Activated T-cell treated with anti-CD3 and anti-CD28 coated beads, Interleukin-2, amount 50 U/mL, for 1 hour (primary cell): ENCODE results near the gene AMPD1.

Experiments
- DNase-seq: peaks from one replicate; pipeline ENCODE4 v3.0.0-alpha.2; 2020

Gene AMPD1

GRCh38 chr1:114696810-114697209, 1.5 kb upstream of the AMPD1 start:
- DNase-seq: no peak

GRCh38 chr1:114694540-114695310, 621 bp downstream of the AMPD1 start:
- DNase-seq: no peak

DNA sequence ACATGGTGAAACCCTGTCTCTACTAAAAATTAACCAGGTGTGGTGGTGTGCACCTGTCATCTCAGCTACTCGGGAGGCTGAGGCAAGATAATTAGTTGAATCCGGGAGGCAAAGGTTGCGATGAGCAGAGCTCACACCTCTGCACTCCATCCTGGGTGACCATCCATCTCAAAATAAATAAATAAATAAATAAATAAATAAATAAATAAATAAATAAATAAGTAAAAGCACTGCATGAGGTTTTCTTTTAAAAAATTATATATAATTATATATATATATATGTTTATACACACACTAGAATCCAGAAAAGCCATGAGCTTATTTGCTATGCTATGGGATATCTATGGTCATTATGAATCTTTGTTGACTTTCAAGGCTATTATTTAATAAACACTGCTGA, 2.4 kb downstream of the AMPD1 start:
- DNase-seq: no peak

DNA sequence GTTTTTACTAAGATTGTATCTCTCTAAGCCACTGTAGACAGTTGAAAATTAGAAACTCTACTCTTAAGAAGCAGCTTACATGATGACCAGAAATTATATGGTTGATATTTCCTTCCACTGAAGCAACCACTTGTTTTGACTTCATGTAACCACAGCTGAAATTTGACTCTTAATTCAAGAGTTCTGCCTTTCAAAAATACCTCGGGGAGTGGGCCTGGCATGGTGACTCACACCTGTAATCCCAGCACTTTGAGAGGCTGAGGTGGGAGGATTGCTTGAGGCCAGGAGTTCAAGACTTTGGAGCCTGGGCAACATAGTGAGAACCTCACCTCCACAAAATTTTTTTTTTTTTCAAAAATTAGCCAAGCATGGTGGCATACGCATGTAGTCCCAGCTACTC, 4.3 kb downstream of the AMPD1 start:
- DNase-seq: no peak

DNA sequence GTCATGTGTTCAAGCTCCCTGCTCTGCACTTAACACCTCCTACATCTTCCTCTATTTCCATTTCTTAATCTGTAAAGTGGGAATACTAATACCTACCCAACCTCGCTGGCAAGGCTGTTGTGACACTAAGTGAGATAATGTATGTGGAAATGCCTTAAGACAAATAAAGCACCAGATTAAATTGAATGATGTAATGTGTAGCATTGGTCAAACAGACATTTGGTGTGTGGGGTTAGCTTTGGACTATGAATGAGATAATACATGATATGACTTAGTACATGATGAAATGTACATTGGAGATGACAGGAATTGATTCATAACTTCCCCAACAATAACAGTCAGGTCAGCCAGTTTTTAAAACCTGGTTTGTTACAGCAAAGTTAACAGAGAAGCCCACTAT, 5.2 kb downstream of the AMPD1 start:
- no peak for DNase-seq

DNA sequence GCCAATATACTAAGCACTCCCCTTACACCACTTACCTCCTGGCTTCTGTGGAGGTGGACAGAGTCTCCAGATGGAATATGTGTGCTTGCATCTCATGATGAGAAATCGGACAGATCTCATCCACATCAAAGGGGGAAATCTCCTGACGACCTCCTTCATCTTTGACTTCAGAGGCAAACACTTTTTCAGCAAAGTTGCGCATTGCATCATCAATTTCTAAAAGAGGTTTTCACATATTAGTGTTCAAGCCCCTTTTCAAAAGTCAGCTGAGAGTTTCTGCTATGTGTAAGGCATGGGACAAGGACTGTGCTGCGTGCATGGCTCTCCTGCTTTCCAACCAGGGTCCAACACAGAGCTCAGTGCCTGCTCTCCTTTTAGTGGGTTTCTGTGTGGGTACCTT, 6.8 kb downstream of the AMPD1 start:
- no peak for DNase-seq

- DNase-seq: no peak
Observed at GRCh38 chr1:114685851-114686250, 9.5 kb downstream of the AMPD1 start.

DNA sequence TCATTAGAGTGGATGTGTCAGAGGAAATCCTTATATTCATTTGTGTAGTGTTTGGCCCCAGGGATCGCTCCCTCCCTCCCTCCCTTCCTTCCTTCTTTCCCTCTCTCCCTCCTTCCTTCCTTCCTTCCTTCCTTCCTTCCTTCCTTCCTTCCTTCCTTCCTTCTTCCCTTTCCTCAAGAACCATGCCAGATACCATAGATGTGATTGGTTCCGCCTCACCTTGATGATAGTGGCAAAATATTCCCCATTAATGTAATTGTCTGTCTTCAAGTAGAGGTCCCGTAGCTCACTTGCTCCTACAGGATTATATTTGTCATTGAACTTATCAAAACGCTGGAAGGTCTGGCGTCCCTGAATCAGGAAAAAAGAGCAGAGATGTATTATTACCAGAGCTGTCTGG, 17.7 kb downstream of the AMPD1 start:
- no peak for DNase-seq

DNA sequence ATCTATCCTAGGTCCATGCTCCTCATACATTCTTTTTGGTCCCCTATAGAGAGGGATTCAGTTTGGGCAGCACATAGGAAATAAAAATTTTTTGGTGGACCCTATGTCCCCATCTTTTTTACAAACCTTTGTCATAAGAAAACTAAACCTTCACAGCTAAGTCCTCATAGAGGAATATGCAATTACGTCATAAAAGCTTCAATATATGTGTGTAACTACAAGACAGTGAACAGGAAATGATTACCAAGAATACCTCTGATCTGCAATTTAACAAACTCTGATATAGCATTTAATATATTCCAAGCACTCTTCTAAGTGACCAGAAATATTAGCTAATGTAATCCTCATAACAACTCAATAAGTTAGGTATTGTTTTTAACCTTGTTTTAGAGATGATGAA, 19.2 kb downstream of the AMPD1 start:
- no peak for DNase-seq

DNA sequence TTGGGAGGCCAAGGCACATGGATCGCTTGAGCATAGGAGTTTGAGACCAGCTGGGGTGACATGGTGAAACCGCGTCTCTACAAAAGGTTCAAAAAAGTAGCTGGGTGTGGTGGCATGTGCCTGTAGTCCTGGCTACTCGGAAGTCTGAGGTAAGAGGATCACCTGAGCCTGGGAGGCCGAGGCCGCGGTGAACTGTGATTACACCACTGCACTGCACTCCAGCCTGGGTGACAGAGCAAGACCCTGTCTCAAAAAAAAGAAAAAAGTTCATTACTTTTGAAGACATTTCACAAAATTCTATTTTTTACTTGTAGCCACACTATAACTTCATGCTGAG, 23.4 kb downstream of the AMPD1 start:
- DNase-seq: no peak

DNA sequence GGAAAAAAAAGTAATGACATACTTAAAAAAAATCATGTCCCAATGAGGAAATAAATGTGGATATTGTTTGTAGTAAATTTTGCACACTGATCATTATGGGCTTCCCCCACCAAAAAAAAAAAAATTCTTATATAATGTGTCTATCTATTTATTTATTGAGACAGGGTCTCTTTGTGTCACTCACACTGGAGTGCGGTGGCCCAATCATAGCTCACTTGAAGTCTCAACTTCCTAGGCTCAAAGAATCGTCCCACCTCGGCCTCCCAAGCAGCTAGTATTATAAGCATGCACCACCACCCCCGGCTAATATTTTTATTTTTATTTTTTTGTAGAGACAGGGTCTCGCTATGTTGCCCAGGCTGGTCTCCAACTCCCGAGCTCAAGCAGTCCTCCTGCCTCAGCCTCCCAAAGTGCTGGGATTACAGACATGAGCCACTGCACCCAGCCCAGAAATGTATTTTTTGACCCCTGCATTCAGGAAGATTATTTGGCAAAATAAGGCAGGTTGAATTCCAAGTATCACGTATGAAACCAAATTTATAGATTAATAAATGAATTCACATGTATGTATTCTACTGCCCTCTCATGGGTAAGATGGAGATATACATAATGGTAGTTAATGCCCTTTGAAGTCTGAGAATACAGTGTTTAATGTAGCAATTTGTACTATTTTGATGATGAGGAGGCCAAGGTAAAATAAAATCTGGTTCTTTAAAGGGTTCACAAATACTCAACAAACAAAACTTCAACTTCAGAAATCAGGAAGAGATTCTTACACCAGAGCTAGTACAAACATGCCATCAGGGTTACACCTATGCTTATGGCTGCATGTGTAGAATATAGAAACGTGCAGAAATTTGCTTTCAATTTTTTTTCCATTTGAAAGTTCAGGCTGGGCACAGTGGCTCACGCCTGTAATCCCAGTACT, 24.1 kb downstream of the AMPD1 start:
- no peak for DNase-seq

- DNase-seq: peak; percentile 88
Observed at GRCh38 chr1:114670083-114671010, 25.0 kb downstream of the AMPD1 start.

GRCh38 chr1:114669562-114670082, 25.7 kb downstream of the AMPD1 start, which contains the start of gene DENND2C:
Gene DENND2C, minus strand, starts transcription at chr1:114670049. Its CDS starts 44,065 bp downstream, at chr1:114625984.
- no peak for DNase-seq

DNA sequence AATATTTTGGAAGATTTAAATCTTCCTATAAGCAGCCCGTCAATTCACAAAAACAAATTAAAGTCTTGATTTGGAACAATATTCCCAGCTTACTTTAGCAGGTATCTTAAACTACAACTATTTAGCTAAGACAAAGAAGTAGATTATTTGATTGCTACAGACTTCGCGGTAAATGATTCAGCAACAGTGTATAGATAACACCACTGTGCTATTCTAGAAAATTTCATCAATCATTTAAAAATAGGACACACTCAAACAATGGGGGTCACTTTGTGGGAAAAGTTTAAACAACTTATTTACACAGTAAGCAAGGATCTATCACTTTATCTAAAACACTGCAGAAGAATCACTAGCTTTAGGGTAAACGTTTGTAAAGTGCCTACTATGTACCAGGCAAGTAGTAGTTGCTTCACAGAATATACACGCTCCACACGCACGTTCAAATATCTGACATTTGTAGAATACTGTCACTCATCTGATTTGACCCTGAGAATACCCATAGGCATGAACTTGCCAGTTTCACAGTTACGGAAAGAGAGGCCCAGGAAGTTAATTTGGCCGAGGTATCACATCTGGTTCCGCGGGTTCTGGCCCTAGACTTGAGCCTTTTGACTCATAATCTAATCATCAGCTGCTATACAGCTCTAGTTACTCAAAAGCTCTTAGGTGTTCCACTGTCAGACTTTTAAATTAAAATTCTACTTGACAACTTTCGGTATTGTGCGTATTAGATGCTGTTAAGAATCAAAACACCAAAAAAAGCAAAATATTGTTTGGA, 26.4 kb downstream of the AMPD1 start:
- DNase-seq: no peak

DNA sequence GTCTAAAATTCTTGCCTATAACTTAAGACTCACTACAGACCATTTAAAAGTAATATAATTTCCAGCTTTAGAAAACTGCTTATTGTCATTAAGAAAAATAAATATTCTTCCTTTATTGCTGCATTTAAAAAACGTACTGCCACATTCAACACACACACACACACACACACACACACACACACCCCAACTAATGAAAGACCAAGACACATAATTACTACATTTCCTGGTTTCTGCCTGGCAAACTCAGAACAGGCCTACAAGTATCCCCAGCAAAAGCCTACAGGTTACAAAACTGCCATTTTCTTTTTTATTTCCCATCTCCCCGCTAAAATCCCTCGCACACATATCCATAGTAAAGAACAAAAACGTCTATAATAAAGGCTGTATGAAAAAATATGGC, 27.0 kb downstream of the AMPD1 start:
- no peak for DNase-seq

GRCh38 chr1:114666954-114667353, 28.4 kb downstream of the AMPD1 start:
- no peak for DNase-seq

- DNase-seq: no peak
Observed at GRCh38 chr1:114660238-114660637, 35.1 kb downstream of the AMPD1 start.

- no peak for DNase-seq
Observed at GRCh38 chr1:114651893-114652292, 43.5 kb downstream of the AMPD1 start.

DNA sequence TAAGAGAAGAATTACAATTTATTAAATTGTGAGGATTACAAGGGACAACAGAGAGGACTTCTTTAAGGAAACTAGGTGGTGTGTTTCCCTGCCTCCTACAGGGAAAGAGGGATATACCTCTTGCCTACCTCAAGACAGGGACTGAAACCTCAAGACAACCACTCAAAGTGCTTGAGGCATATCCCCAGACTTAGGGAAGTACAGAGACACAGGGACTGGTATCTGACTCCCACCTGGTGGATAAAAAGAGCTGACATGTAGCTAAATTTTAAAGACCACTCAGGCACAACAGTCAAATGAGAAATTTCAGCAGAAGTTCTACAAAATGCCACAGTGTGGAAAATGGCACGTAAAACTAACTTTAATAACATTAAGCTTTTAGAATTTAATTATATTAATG, 46.8 kb downstream of the AMPD1 start:
- DNase-seq: no peak

GRCh38 chr1:114641377-114641776, 54.0 kb downstream of the AMPD1 start:
- no peak for DNase-seq

DNA sequence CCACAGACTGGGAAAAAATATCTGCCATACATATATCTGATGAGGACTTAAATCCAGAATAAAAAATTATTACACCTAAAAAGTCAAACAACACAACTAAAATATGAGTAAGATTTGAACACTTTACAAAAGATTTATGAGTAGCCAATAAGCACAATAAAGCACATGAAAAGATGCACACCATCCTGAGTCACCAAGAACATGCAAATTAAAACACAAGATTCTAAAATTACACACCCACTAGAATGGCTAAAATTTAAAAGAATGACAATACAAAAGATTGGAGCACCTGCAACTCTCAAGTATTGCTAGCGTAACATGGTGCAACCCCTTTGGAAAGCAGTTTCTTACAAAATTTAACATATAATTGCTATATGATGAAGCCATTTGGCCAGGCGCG, 56.4 kb downstream of the AMPD1 start:
- DNase-seq: no peak

DNA sequence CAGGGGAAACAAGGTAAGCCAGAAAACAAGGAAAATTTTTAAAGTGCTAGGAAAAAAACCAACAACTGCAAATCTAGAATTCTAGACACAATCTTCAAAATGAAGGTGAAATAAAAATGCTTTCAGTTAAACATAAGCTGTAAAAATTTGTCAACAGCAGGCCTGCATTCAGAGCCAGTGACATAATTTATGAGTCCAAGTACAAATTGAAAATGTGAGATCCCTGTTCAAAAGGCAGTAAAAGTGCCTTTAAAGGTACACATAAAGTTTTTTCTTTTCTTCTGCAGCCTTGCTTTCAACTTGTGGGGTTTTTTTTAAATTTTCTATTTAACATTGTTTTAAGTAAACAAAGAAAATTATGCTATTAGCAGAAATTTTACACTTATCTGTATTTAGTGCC, 62.9 kb downstream of the AMPD1 start:
- no peak for DNase-seq
